HepG2 (cell line): ENCODE data around the gene FAM118A. TPM values are rescaled to one million over a fixed set of nuclear protein-coding genes. Genes with fewer than 3 reads are reported as not detected.
A peak's percentile ranks its signal among the peaks of the same experiment; 100 is the strongest.

Experiments used
- ATF7 ChIP-seq, 2 experiments: fragments of 450-650 bp in 1 of 2; sonication (generic) in 1 of 2; formaldehyde crosslinking in 1 of 2; IDR thresholded peaks; 2 replicates each; pipeline versions ENCODE4 v1.4.0 to v1.6.1; 2016 to 2020; ENCODE audit warnings: antibody characterized with exemption in 1 of 2, mild to moderate bottlenecking in 1 of 2, missing genetic modification reagents in 1 of 2
- CAMTA2 ChIP-seq: sonication (generic); formaldehyde crosslinking; IDR thresholded peaks from 2 replicates; pipeline ENCODE4 v1.4.0; 2020; ENCODE audit warnings: mild to moderate bottlenecking, missing genetic modification reagents, borderline replicate concordance
- CC2D1A ChIP-seq: sonication (generic); formaldehyde crosslinking; IDR thresholded peaks from 2 replicates; pipeline ENCODE4 v1.8.1; 2023; ENCODE audit warnings: mild to moderate bottlenecking, missing genetic modification reagents
- CHD4 ChIP-seq: fragments of 200-600 bp; sonication (generic); IDR thresholded peaks from 2 replicates; pipeline ENCODE4 v1.7.0; 2017; ENCODE audit warnings: mild to moderate bottlenecking, low read length, borderline replicate concordance
- FOXA1 ChIP-seq, 2 experiments: fragments of 450-650 bp in 1 of 2; sonication (generic) in 1 of 2; formaldehyde crosslinking in 1 of 2; IDR thresholded peaks; 2 replicates each; pipeline versions ENCODE4 v1.4.0 to v1.6.1; 2016 to 2020; ENCODE audit warnings: missing genetic modification reagents in 1 of 2
- FOXA3 ChIP-seq: IDR thresholded peaks from 2 replicates; pipeline ENCODE4 v1.6.1; 2016; ENCODE audit warnings: missing genetic modification reagents, missing compliant biosample characterization
- FOXC1 ChIP-seq: sonication (generic); formaldehyde crosslinking; IDR thresholded peaks from 2 replicates; pipeline ENCODE4 v1.8.0; 2022; ENCODE audit warnings: mild to moderate bottlenecking, missing genetic modification reagents, borderline replicate concordance
- JUN ChIP-seq: sonication (generic); formaldehyde crosslinking; IDR thresholded peaks from 2 replicates; pipeline ENCODE4 v1.4.0; 2020; ENCODE audit warnings: mild to moderate bottlenecking, missing genetic modification reagents
- NFYB ChIP-seq: sonication (generic); formaldehyde crosslinking; IDR thresholded peaks from 2 replicates; pipeline ENCODE4 v1.4.0; 2020; ENCODE audit warnings: missing genetic modification reagents
- NR2F1 ChIP-seq, 2 experiments: fragments of 450-650 bp in 1 of 2; formaldehyde crosslinking in 1 of 2; IDR thresholded peaks; 2 replicates each; pipeline versions ENCODE4 v1.5.0 to v1.6.1; 2016 to 2020; ENCODE audit warnings: mild to moderate bottlenecking in 1 of 2, missing compliant biosample characterization in 1 of 2, missing genetic modification reagents in 1 of 2, moderate library complexity in 1 of 2
- PITX1 ChIP-seq: sonication (generic); formaldehyde crosslinking; IDR thresholded peaks from 2 replicates; pipeline ENCODE4 v1.5.1; 2020; ENCODE audit warnings: mild to moderate bottlenecking, missing genetic modification reagents
- SMARCE1 ChIP-seq: fragments of 450-650 bp; IDR thresholded peaks from 2 replicates; pipeline ENCODE4 v1.6.1; 2017; ENCODE audit warnings: borderline replicate concordance
- TEAD3 ChIP-seq: optimal IDR thresholded peaks from 2 replicates; pipeline ENCODE3; 2016; ENCODE audit warnings: borderline replicate concordance
- ZFP36L2 ChIP-seq: sonication (generic); formaldehyde crosslinking; IDR thresholded peaks from 2 replicates; pipeline ENCODE4 v1.4.0; 2020; ENCODE audit warnings: missing genetic modification reagents
- ZFYVE20 ChIP-seq: sonication (generic); formaldehyde crosslinking; IDR thresholded peaks from 2 replicates; pipeline ENCODE4 v1.8.0; 2023; ENCODE audit warnings: low read depth, mild to moderate bottlenecking, moderate library complexity, missing genetic modification reagents, borderline replicate concordance
- ZKSCAN1 ChIP-seq: fragments of 150-350 bp; IDR thresholded peaks from 2 replicates; pipeline ENCODE4 v1.6.1; 2014; ENCODE audit warnings: low read length
- ZNF234 ChIP-seq: sonication (generic); formaldehyde crosslinking; conservative IDR thresholded peaks from 2 replicates; pipeline ENCODE4 v1.5.1; 2020; ENCODE audit warnings: mild to moderate bottlenecking, missing genetic modification reagents
- ZNF33A ChIP-seq: sonication (generic); formaldehyde crosslinking; IDR thresholded peaks from 2 replicates; pipeline ENCODE4 v1.5.1; 2020; ENCODE audit warnings: missing genetic modification reagents, mild to moderate bottlenecking, moderate library complexity, borderline replicate concordance
- ZNF607 ChIP-seq: sonication (generic); formaldehyde crosslinking; IDR thresholded peaks from 2 replicates; pipeline ENCODE4 v1.5.1; 2020; ENCODE audit warnings: missing genetic modification reagents, mild to moderate bottlenecking, borderline replicate concordance
- ZNF616 ChIP-seq: sonication (generic); formaldehyde crosslinking; IDR thresholded peaks from 2 replicates; pipeline ENCODE4 v1.5.0; 2020; ENCODE audit warnings: low read depth, mild to moderate bottlenecking, missing genetic modification reagents
- ZNF672 ChIP-seq: sonication (generic); formaldehyde crosslinking; IDR thresholded peaks from 2 replicates; pipeline ENCODE4 v1.8.1; 2022; ENCODE audit warnings: missing genetic modification reagents
- ZNF674 ChIP-seq: sonication (generic); formaldehyde crosslinking; IDR thresholded peaks from 2 replicates; pipeline ENCODE4 v1.5.0; 2020; ENCODE audit warnings: low read depth, mild to moderate bottlenecking, missing genetic modification reagents
- ZNF839 ChIP-seq: sonication (generic); formaldehyde crosslinking; IDR thresholded peaks from 2 replicates; pipeline ENCODE4 v1.4.0; 2020; ENCODE audit warnings: missing genetic modification reagents, mild to moderate bottlenecking, borderline replicate concordance
- polyA plus RNA-seq, 8 experiments: library from polyadenylated mRNA; depleted of rRNA in 3 of 8; stranded (reverse) in 7 of 8; unstranded in 1 of 8; fragments of >200 nt; fragmentation: Illumina TruSeq in 4 of 8; extraction: Trizol in 4 of 8; gene quantifications; 2 replicates each; pipeline versions ENCODE4 v1.2.1 to v1.2.3, GENCODE V29; 2011 to 2016; ENCODE audit warnings: low read depth in 4 of 8, missing spikeins in 1 of 8, mixed read lengths in 1 of 8; ENCODE audit not compliant: insufficient read depth in 1 of 8
- total RNA-seq, 5 experiments: library from RNA; depleted of rRNA; stranded (reverse); fragments of >200 nt; fragmentation: Illumina TruSeq; extraction: Trizol; gene quantifications; 2 replicates each; pipeline ENCODE4 v1.2.3, GENCODE V29; 2016; ENCODE audit warnings: low read depth in 1 of 5
- TF ChIP-seq, protein P1 (sequence below): sonication (generic); formaldehyde crosslinking; IDR thresholded peaks from 2 replicates; pipeline ENCODE4 v1.5.1; 2020; ENCODE audit warnings: missing genetic modification reagents, mild to moderate bottlenecking, borderline replicate concordance
- TF ChIP-seq, protein P2 (sequence below): sonication (generic); formaldehyde crosslinking; IDR thresholded peaks from 2 replicates; pipeline ENCODE4 v1.4.0; 2020; ENCODE audit warnings: missing genetic modification reagents, borderline replicate concordance
- TF ChIP-seq, protein P3 (sequence below): sonication (generic); formaldehyde crosslinking; IDR thresholded peaks from 2 replicates; pipeline ENCODE4 v1.8.1; 2023; ENCODE audit warnings: mild to moderate bottlenecking, missing genetic modification reagents

The FAM118A gene
- total and polyA plus RNA-seq, 2 of the 13 experiments (the other 11 are each of a cell fraction or from before 2014, with no cell fraction given) = 36.7 to 48.2 TPM

DNA sequence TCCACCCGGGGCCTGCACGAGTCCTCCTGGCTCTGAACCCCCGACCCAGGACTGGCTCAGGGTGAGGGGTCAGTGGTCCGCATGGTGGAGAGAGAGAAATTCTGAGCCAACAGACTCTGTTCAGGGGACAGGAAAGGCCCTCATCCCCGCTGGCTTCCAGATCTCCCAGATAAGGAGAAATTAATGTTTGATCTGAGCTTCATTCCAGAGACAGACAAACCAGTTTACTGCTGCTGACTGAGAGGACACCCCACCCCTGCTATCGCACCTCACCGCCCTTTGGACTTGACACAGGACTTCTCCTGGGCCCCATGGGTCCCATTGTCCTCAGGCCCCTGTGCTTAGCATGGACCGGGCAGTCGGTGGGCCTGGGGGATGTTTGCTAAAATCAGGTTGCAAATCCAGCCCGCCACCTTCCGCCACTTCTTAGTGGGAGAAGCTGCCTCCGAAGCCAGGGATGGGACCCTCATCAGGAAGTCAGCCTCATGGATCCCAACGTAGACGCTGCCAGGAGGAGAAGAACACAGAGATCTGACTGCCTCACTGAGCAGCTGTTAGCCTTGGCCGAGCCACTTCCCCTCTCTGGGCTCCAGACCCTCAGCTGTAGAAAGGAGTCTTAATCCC, 36.2 kb upstream of the FAM118A start (continued):
- TF ChIP-seq, protein P1, sequence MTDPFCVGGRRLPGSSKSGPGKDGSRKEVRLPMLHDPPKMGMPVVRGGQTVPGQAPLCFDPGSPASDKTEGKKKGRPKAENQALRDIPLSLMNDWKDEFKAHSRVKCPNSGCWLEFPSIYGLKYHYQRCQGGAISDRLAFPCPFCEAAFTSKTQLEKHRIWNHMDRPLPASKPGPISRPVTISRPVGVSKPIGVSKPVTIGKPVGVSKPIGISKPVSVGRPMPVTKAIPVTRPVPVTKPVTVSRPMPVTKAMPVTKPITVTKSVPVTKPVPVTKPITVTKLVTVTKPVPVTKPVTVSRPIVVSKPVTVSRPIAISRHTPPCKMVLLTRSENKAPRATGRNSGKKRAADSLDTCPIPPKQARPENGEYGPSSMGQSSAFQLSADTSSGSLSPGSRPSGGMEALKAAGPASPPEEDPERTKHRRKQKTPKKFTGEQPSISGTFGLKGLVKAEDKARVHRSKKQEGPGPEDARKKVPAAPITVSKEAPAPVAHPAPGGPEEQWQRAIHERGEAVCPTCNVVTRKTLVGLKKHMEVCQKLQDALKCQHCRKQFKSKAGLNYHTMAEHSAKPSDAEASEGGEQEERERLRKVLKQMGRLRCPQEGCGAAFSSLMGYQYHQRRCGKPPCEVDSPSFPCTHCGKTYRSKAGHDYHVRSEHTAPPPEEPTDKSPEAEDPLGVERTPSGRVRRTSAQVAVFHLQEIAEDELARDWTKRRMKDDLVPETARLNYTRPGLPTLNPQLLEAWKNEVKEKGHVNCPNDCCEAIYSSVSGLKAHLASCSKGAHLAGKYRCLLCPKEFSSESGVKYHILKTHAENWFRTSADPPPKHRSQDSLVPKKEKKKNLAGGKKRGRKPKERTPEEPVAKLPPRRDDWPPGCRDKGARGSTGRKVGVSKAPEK (CRISPR knock-in tag) = no peak
- TF ChIP-seq SMARCE1 = no peak
- no peak for TF ChIP-seq CC2D1A (CRISPR knock-in tag)
- TF ChIP-seq ZNF607 (CRISPR knock-in tag) = peak; percentile 81; the same call in 1 of the 2 replicates
- no peak for TF ChIP-seq ZNF616 (CRISPR knock-in tag)
- TF ChIP-seq CAMTA2 (CRISPR knock-in tag) = 0 out of 2 replicates have a peak, but pooled peaks have one; percentile 68
- TF ChIP-seq ZKSCAN1 = no peak
- peak; percentile 91 for TF ChIP-seq TEAD3
- TF ChIP-seq, protein P2, sequence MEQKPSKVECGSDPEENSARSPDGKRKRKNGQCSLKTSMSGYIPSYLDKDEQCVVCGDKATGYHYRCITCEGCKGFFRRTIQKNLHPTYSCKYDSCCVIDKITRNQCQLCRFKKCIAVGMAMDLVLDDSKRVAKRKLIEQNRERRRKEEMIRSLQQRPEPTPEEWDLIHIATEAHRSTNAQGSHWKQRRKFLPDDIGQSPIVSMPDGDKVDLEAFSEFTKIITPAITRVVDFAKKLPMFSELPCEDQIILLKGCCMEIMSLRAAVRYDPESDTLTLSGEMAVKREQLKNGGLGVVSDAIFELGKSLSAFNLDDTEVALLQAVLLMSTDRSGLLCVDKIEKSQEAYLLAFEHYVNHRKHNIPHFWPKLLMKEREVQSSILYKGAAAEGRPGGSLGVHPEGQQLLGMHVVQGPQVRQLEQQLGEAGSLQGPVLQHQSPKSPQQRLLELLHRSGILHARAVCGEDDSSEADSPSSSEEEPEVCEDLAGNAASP (CRISPR knock-in tag) = peak; percentile 77; the same call in 1 of the 2 replicates
- TF ChIP-seq CHD4 = no peak
- no peak for TF ChIP-seq ZFP36L2
- TF ChIP-seq PITX1 (CRISPR knock-in tag) = peak; percentile 96
- no peak for TF ChIP-seq ZNF672 (CRISPR knock-in tag)
- TF ChIP-seq JUN (CRISPR knock-in tag) = no peak
- TF ChIP-seq, protein P3, sequence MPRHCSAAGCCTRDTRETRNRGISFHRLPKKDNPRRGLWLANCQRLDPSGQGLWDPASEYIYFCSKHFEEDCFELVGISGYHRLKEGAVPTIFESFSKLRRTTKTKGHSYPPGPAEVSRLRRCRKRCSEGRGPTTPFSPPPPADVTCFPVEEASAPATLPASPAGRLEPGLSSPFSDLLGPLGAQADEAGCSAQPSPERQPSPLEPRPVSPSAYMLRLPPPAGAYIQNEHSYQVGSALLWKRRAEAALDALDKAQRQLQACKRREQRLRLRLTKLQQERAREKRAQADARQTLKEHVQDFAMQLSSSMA (CRISPR knock-in tag) = peak; percentile 84
- TF ChIP-seq ZNF234 = no peak
- TF ChIP-seq ZNF33A (CRISPR knock-in tag) = no peak
- no peak for TF ChIP-seq ZFYVE20
- TF ChIP-seq NFYB = no peak
- TF ChIP-seq FOXC1 = peak; percentile 64; the same call in 1 of the 2 replicates
- TF ChIP-seq NR2F1 (CRISPR knock-in tag; IDR thresholded peaks at IDR 0.05) = peak; percentile 18 to 64; a peak in 3 of 4 replicates
- TF ChIP-seq FOXA3 (CRISPR knock-in tag) = peak; percentile 87
- TF ChIP-seq ZNF839 = 0 out of 2 replicates have a peak, but pooled peaks have one; percentile 71
- TF ChIP-seq ZNF674 (CRISPR knock-in tag) = no peak
- TF ChIP-seq FOXA1 (IDR thresholded peaks at IDR 0.05) = no peak
- TF ChIP-seq FOXA1 (CRISPR knock-in tag; IDR thresholded peaks at IDR 0.05) = peak; percentile 94
- no peak for TF ChIP-seq ATF7 (IDR thresholded peaks at IDR 0.05)
- TF ChIP-seq ATF7 (CRISPR knock-in tag; IDR thresholded peaks at IDR 0.05) = no peak
